Cardiac muscle cell (in vitro differentiated cells and primary cell): Measurements from ENCODE around the gene TRIM44. TPM values are rescaled to one million over a fixed set of nuclear protein-coding genes. Genes with fewer than 3 reads are reported as not detected.

Source experiments
- DNase-seq, 2 donors: peaks; one replicate each; pipeline versions ENCODE4 v3.0.0 to v3.0.0-alpha.2; 2010 to 2017; ENCODE audit warnings: low read depth in 1 of 2, low spot score in 1 of 2
- H3K27ac ChIP-seq: fragments of 200-600 bp; sonication (generic); 2 replicates; pipeline ENCODE4 v1.5.1; 2016
- H3K27me3 ChIP-seq: fragments of 200-600 bp; sonication (generic); 2 replicates; pipeline ENCODE4 v1.6.0; 2016; ENCODE audit warnings: control low read depth
- H3K36me3 ChIP-seq: fragments of 200-600 bp; sonication (generic); 2 replicates; pipeline ENCODE4 v1.5.1; 2016; ENCODE audit warnings: control low read depth
- H3K4me1 ChIP-seq: fragments of 200-600 bp; sonication (generic); 2 replicates; pipeline ENCODE4 v1.8.1; 2017; ENCODE audit warnings: low read depth, mild to moderate bottlenecking, mixed run types
- H3K4me3 ChIP-seq: fragments of 200-600 bp; sonication (generic); 2 replicates; pipeline ENCODE4 v1.5.1; 2016; ENCODE audit warnings: mild to moderate bottlenecking
- H3K9me3 ChIP-seq: fragments of 200-600 bp; sonication (generic); 2 replicates; pipeline ENCODE4 v1.5.1; 2017; ENCODE audit warnings: low read depth, mild to moderate bottlenecking, control low read depth
- polyA plus RNA-seq: library from polyadenylated mRNA; unstranded; fragments of >200 nt; fragmentation: Nextera tagmentation; extraction: Ambion mirVana; gene quantifications from 2 replicates; pipeline ENCODE4 v1.2.1, GENCODE V29; 2016
- total RNA-seq: library from RNA; depleted of rRNA; stranded (reverse); fragments of >200 nt; gene quantifications from 2 replicates; pipeline ENCODE4 v1.2.3, GENCODE V29; 2016
- TF ChIP-seq, protein P1 (sequence below): IDR thresholded peaks from 2 replicates; pipeline ENCODE4 v1.5.1; 2012; ENCODE audit warnings: low read depth, mild to moderate bottlenecking, low read length

The TRIM44 gene
- total and polyA plus RNA-seq, 2 experiments from 2014 or later: 19.2 to 45.7 TPM

DNA sequence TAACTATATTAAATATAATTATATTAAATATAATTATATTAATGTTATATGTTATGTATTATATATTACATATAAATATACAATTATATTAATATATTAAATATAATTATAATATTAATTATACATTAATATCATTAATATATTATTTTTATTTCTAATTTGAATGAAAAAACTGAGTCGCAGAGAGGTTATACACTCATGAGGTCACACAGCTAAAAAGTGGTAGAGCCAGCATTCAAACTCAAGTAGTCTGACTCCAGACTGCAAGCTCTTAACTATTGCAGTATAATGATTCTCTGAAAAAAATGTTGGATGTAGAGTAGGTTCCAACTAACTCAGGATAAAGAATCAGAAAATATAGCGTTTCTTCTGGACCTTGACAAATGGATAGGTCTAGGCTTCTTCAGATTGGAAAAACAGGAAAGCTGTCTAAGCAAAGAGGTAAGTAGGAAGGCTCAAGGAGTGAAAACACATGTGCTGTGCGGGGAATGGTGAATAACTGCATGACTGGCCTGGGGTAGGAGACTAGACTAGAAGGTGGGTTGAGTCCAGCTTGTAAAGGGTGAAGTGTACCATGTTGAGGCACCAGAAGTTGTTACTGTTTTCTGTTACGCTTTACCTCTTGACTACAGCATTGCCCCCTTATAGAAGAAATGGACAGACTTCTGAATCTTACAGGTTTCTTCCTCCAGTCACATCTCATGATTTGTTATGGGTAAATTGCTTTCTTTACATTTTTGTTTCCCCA is 80.3 kb downstream of the TRIM44 start:
- H3K27ac ChIP-seq: no peak overlapping the region
- no peaks in the 10 kb centered on the region for H3K36me3 ChIP-seq
- TF ChIP-seq, protein P1, sequence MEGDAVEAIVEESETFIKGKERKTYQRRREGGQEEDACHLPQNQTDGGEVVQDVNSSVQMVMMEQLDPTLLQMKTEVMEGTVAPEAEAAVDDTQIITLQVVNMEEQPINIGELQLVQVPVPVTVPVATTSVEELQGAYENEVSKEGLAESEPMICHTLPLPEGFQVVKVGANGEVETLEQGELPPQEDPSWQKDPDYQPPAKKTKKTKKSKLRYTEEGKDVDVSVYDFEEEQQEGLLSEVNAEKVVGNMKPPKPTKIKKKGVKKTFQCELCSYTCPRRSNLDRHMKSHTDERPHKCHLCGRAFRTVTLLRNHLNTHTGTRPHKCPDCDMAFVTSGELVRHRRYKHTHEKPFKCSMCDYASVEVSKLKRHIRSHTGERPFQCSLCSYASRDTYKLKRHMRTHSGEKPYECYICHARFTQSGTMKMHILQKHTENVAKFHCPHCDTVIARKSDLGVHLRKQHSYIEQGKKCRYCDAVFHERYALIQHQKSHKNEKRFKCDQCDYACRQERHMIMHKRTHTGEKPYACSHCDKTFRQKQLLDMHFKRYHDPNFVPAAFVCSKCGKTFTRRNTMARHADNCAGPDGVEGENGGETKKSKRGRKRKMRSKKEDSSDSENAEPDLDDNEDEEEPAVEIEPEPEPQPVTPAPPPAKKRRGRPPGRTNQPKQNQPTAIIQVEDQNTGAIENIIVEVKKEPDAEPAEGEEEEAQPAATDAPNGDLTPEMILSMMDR: no peak
- no peaks in the 10 kb centered on the region for H3K27me3 ChIP-seq
- no peak overlapping the region for H3K4me3 ChIP-seq
- no peaks in the 10 kb centered on the region for H3K9me3 ChIP-seq
- H3K4me1 ChIP-seq: no peaks in the 10 kb centered on the region
- DNase-seq: no peak

DNA sequence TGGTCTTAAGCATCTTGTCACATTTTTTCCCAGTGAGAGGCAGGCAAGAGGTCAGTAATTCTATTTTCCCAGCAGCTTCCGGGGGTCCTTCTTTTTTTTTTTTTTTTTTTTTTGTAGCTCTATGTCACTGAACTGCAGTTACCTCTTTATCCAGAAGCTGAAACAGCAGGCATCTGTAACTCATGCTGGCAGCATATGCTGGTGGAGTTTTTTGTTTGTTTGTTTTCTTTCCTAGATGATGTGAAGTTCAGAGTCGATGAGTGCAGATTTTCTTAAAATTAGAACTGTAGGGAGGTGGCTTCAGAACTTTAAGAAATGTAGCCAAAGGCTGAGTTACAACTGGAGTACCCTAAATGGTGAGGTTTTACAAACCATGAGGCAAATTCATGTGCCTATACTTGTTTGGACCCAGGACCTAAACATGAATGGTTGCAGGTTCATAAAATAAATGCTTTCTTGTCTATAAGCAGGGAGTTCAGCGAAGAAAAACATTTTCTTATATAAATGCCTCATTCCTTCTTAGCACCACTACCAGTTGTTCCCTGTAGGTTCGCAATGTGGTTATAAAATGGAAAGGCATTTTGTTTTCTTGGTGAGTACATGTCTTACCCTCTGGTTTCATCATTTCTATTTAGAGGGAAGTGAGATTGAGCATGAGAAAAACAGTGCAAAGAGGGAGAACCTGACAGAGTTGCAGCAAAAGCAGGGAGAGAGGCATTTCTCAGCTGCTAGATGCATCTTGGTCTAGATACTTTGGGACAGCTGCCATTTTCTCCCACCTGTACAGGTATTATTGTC is 84.0 kb downstream of the TRIM44 start:
- Histone ChIP-seq H3K9me3 (no peaks in the 10 kb centered on the region), H3K36me3 (no peaks in the 10 kb centered on the region), H3K27ac (no peak overlapping the region), H3K4me3 (no peak overlapping the region), H3K27me3 (no peaks in the 10 kb centered on the region), H3K4me1 (no peaks in the 10 kb centered on the region)
- TF ChIP-seq, protein P1: no peak
- DNase-seq: peak in 1 of 2 donors; percentile 14

DNA sequence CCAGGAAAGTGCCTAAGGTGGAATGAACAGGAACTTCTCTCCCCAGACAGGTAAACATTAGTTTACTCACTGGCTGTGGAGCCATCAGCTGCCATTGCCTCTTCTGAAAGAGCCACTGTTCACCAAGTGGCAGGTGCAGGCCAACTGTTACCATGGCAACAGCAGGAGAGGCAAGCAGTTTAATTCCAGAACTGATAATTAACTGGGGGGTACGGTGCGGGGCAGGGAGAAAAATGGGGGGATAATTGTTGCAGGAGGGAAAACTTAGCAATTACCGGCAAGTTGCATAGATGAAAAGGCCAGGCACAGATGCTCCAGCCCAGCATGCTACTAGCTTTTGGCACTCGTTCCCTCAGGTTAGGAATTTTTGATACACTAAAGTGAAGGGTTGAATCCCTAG is 85.1 kb downstream of the TRIM44 start:
- no peak for DNase-seq
- no peaks in the 10 kb centered on the region for H3K27me3 ChIP-seq
- no peaks in the 10 kb centered on the region for H3K9me3 ChIP-seq

DNA sequence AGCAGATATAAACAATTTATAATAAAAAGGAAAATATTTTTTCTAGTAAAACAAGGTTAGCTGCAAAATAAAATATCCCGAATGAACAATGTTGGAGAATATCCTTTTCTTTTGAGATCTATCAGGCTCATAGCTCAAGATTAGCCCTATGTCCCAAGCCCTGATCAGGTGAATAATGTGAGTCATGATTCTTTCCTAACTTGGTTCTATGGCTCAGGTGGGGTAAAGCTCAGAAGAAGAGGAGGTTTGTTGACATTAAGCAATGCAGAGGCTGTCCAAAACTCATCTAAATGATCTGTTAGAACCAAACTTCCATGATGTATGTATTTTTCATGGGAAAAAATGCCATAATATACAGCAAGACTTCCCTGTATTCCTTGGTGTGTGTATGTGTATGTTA is 86.1 kb downstream of the TRIM44 start:
- DNase-seq: no peak
- TF ChIP-seq, protein P1: no peak
- Histone ChIP-seq H3K4me3 (no peak overlapping the region), H3K9me3 (no peaks in the 10 kb centered on the region), H3K27me3 (no peaks in the 10 kb centered on the region), H3K36me3 (no peaks in the 10 kb centered on the region), H3K4me1 (no peaks in the 10 kb centered on the region), H3K27ac (no peak overlapping the region)

More for the DNA sequence above, 85.1 kb downstream of the TRIM44 start:
- H3K4me1 ChIP-seq: no peaks in the 10 kb centered on the region
- H3K4me3 ChIP-seq: no peak overlapping the region
- TF ChIP-seq, protein P1: no peak
- H3K36me3 ChIP-seq: no peaks in the 10 kb centered on the region
- no peak overlapping the region for H3K27ac ChIP-seq

DNA sequence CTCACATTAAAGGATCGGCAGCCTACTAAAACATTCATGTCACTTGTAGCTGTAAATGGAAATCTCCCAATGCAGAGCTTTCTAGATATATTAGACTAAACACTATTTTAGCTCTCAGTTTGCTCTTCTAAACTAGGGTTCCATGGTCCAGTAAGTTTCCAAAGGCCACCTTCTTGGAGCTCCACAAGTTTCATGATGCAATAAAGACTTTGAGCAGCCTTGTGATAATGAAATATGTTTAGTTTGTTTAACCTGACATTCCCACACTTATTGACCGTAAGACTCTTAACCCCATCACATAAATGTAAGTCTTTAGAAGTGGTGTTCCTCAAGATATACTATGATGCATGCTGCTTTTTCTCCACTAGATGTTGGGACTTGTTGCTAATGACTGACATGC is 87.7 kb downstream of the TRIM44 start:
- Histone ChIP-seq H3K27ac (no peak overlapping the region), H3K4me1 (no peaks in the 10 kb centered on the region), H3K9me3 (no peaks in the 10 kb centered on the region), H3K4me3 (no peak overlapping the region), H3K36me3 (no peaks in the 10 kb centered on the region), H3K27me3 (no peaks in the 10 kb centered on the region)
- TF ChIP-seq, protein P1: no peak
- DNase-seq: no peak
